ENCODE data around the gene SPIRE1.

SPIRE1 gene

DNA sequence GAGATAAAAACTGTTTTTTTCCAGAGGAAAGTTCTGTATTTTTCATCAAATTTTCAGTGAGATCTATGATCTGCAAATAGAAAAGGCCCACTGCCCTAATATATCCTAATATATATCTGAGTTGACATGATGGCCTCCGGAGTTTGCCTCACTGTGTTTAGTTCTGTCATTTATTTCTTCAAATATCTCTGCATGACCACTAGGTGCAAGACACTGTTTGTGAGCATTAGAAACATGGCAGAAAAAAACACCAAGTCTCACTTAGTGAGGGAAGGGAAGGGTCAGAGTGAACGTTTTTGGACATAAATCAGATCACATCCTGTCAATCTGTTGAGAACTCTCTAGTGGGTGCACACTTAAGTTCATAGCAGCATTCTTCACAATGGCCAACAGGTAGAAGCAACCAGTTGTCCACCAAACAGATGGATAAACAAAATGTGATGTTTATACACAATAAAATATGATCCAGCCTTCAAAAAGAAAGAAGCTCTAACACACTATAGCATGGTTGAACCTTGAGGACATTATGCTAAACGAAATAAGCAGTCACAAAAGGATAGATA is 53.4 kb downstream of the SPIRE1 start:
- Mint-ChIP-seq H3K27me3 (no peaks in the 10 kb centered on the region), H3K4me1 (ENCODE audit: low read depth) (peaks cover 43% of the 10 kb centered on the region), H3K4me3 (no peak overlapping the region), H3K27ac (no peak overlapping the region), H3K9me3 (no peaks in the 10 kb centered on the region), H3K36me3 (ENCODE audit: low read depth) (no peaks in the 10 kb centered on the region)
- intact Hi-C loops (cut with micrococcal nuclease) = loop anchor here (5.0 kb wide), 1 partner anchor 53 kb away; the partner anchor contains the start of gene SPIRE1

DNA sequence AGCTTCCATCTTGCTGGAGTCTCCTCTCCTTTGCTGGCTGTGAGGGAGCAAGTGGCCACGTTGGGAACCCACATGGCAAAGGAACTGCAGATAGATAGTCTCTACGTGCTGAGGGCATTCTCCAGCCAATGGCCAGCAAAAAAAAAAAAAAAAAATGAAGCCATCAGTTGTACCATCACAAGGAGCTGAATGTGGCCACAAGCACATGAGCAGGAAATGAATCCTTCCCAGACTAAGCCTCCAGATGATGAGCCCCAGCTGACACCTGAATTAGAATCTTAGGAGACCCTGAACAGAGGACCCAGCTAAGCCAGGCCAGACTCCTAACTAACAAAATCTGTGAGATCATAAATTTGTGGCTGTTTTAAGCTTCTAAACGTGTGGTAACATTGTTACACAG is 57.9 kb downstream of the SPIRE1 start:
- peaks cover 43% of the 10 kb centered on the region for H3K4me1 Mint-ChIP-seq (ENCODE audit: low read depth)
- intact Hi-C loops (cut with micrococcal nuclease) = no loop called here
- H3K27ac Mint-ChIP-seq = no peak overlapping the region

DNA sequence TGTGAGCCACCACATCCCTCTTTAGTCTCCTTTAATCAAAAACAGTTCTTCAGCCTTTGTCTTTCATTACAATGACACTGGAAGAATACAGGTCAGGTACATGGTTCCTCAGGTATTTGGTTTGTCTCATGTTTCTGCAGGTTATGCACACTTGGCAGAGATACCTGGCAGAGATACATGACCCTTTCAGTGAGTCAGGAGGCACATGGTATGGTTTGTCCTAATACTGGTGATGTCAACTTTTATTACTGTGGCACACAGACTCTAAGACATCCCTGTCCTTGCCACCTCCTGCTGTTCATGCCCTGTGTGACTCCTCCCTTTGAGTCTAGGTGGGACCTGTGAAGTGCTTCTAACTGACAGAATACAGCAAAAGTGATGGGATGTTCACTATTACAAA is 58.4 kb downstream of the SPIRE1 start:
- no peaks in the 10 kb centered on the region for H3K27me3 Mint-ChIP-seq
- no peak overlapping the region for H3K4me3 Mint-ChIP-seq
- no peaks in the 10 kb centered on the region for H3K9me3 Mint-ChIP-seq
- H3K4me1 Mint-ChIP-seq (ENCODE audit: low read depth) = peaks cover 42% of the 10 kb centered on the region
- intact Hi-C loops (cut with micrococcal nuclease) = no loop called here
- H3K27ac Mint-ChIP-seq = no peak overlapping the region
- no peaks in the 10 kb centered on the region for H3K36me3 Mint-ChIP-seq (ENCODE audit: low read depth)

More for the DNA sequence above, 57.9 kb downstream of the SPIRE1 start:
- H3K9me3 Mint-ChIP-seq = no peaks in the 10 kb centered on the region
- no peak overlapping the region for H3K4me3 Mint-ChIP-seq
- no peaks in the 10 kb centered on the region for H3K36me3 Mint-ChIP-seq (ENCODE audit: low read depth)
- no peaks in the 10 kb centered on the region for H3K27me3 Mint-ChIP-seq

GRCh38 chr18:12598181-12598930 is 59.6 kb downstream of the SPIRE1 start:
- Mint-ChIP-seq H3K27me3 (no peaks in the 10 kb centered on the region), H3K27ac (no peak overlapping the region), H3K4me3 (no peak overlapping the region), H3K36me3 (ENCODE audit: low read depth) (no peaks in the 10 kb centered on the region), H3K9me3 (no peaks in the 10 kb centered on the region), H3K4me1 (ENCODE audit: low read depth) (peaks cover 37% of the 10 kb centered on the region)
- intact Hi-C loops (cut with micrococcal nuclease) = no loop called here

GRCh38 chr18:12597760-12598159 is 60.1 kb downstream of the SPIRE1 start:
- no peak overlapping the region for H3K4me3 Mint-ChIP-seq
- H3K36me3 Mint-ChIP-seq (ENCODE audit: low read depth) = no peaks in the 10 kb centered on the region
- H3K27me3 Mint-ChIP-seq = no peaks in the 10 kb centered on the region
- no peak overlapping the region for H3K27ac Mint-ChIP-seq
- intact Hi-C loops (cut with micrococcal nuclease) = no loop called here
- H3K9me3 Mint-ChIP-seq = no peaks in the 10 kb centered on the region
- peaks cover 37% of the 10 kb centered on the region for H3K4me1 Mint-ChIP-seq (ENCODE audit: low read depth)

DNA sequence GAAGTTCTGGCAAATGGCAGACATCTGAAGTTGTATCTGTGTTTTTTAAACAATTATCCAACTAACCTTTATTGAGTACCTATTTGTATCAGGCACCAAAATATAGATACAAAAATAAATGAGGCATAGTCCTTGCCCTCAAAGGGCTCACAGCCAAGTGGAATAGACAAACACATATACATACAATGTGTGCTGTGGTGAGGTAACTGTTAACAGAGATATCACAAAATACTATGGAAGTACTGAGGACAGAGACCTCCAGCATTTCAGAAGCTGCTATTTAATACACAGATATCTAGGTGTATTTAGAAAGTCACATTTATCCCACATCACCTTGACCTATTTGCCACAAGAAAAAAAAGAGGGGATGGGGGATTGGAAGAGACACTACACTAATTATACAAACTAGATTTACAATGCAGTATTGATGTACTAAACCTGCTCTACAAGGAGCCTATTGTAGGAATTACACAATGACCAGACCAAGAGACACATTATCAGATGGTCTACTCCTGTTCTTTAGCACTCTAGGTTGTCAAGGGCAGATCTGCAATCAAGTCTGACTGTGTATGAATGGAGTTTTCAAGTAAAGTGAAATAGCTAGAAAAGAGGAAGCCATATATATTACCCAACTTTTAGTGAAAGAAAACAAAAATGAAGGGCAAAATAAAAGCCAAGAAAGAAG is 62.2 kb downstream of the SPIRE1 start:
- Mint-ChIP-seq H3K27ac (peak overlapping the region; percentile 61), H3K9me3 (no peaks in the 10 kb centered on the region), H3K36me3 (ENCODE audit: low read depth) (no peaks in the 10 kb centered on the region), H3K4me1 (ENCODE audit: low read depth) (peaks cover 30% of the 10 kb centered on the region), H3K4me3 (no peak overlapping the region), H3K27me3 (no peaks in the 10 kb centered on the region)
- intact Hi-C loops (cut with micrococcal nuclease) = no loop called here

GRCh38 chr18:12593866-12594265 is 64.0 kb downstream of the SPIRE1 start:
- H3K36me3 Mint-ChIP-seq (ENCODE audit: low read depth) = no peaks in the 10 kb centered on the region
- intact Hi-C loops (cut with micrococcal nuclease) = no loop called here
- H3K27ac Mint-ChIP-seq = no peak overlapping the region
- peaks cover 25% of the 10 kb centered on the region for H3K4me1 Mint-ChIP-seq (ENCODE audit: low read depth)
- H3K27me3 Mint-ChIP-seq = no peaks in the 10 kb centered on the region
- H3K9me3 Mint-ChIP-seq = no peaks in the 10 kb centered on the region
- H3K4me3 Mint-ChIP-seq = no peak overlapping the region

DNA sequence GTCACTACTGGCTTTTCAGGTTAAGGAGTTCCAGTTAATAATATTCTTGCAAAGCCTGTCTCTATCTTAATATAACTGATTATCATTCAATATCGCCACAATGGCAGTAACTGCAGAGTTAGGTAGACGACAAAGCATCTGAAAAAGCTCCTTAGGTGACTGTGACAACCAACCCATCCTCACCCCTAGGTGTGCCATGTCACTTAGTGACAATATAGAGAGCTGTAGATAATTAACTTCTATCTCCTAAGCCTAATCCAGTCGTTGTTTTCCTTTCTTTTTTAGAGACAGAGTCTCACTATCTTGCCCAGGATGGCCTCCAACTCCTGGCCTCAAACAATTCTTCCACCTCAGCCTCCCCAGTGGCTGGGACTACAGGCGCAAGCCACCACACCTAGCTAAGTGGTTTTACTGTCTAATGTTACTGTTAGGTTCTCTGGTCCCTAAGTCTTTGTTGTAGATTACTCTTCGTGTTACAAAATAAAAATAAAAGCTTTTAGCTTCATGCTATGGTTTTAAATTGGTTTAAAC is 65.2 kb downstream of the SPIRE1 start:
- no peaks in the 10 kb centered on the region for H3K9me3 Mint-ChIP-seq
- no peaks in the 10 kb centered on the region for H3K36me3 Mint-ChIP-seq (ENCODE audit: low read depth)
- H3K27ac Mint-ChIP-seq = no peak overlapping the region
- intact Hi-C loops (cut with micrococcal nuclease) = no loop called here
- no peaks in the 10 kb centered on the region for H3K27me3 Mint-ChIP-seq
- peaks cover 20% of the 10 kb centered on the region for H3K4me1 Mint-ChIP-seq (ENCODE audit: low read depth)
- no peak overlapping the region for H3K4me3 Mint-ChIP-seq

DNA sequence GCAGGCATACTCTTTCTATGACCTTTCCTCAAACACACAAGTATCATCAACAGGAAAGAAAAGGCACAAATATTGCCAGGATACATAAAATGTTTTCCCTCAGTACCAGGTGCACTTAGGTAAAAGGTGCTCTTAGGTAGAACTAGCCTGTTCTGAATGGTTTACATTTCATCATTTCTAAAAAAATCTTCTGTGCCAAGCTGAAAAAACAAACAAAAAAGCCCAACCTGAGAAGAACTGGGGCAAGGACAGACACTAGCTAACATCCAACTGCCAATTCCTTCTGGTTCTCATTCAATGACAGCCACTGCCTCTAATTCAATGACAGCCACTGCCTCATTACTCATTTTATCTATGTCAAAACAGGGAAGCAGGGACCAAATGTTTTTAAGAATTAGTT is 68.5 kb downstream of the SPIRE1 start:
- no peaks in the 10 kb centered on the region for H3K4me1 Mint-ChIP-seq (ENCODE audit: low read depth)
- H3K9me3 Mint-ChIP-seq = no peaks in the 10 kb centered on the region
- no peaks in the 10 kb centered on the region for H3K27me3 Mint-ChIP-seq
- H3K4me3 Mint-ChIP-seq = no peak overlapping the region
- intact Hi-C loops (cut with micrococcal nuclease) = loop anchor here (10.0 kb wide), 1 partner anchor 45 kb away; no protein-coding TSS in a partner anchor
- H3K36me3 Mint-ChIP-seq (ENCODE audit: low read depth) = no peaks in the 10 kb centered on the region
- no peak overlapping the region for H3K27ac Mint-ChIP-seq

DNA sequence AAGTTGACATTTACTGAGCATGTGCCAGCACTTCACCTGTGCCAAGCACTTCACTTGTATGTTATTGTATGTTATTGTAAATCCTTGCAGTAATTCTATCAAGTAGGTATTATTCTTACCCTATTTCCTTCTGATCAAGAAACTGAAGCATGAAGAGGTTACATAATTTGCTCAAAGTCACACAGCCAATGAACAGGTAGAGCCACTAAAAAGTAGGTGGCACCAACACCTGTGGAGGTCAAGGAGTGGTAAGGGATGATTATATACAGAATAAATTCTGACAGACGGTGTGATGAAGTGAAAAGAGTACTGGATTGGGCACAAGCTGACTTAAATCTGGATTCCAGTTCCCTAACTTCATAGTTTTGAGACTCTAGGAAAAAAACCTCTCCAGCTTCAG is 71.0 kb downstream of the SPIRE1 start:
- Mint-ChIP-seq H3K4me1 (ENCODE audit: low read depth) (no peaks in the 10 kb centered on the region), H3K36me3 (ENCODE audit: low read depth) (no peaks in the 10 kb centered on the region), H3K4me3 (no peak overlapping the region), H3K27me3 (no peaks in the 10 kb centered on the region), H3K9me3 (no peaks in the 10 kb centered on the region), H3K27ac (no peak overlapping the region)
- intact Hi-C loops (cut with micrococcal nuclease) = loop anchor here (10.0 kb wide), 1 partner anchor 48 kb away; no protein-coding TSS in a partner anchor

DNA sequence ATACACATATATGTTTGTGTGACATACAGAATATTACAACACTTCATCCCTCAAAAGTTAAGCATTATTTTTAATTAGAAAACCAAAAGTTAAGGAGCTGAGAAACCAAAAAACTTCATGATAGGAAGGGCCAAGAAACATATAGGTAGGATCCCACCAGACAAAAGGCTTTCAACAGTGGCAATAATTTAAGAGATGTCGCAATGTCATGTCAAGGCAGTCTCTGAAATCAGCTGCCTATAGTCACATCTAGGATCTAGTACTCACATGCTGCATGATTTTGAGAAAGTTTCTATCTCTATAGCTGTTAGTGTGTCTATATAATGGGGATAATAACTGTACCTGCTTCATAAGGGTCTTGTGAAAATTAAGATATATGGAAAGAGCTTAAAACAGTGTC is 72.7 kb downstream of the SPIRE1 start:
- Mint-ChIP-seq H3K9me3 (no peaks in the 10 kb centered on the region), H3K27me3 (no peaks in the 10 kb centered on the region), H3K36me3 (ENCODE audit: low read depth) (no peaks in the 10 kb centered on the region), H3K4me1 (ENCODE audit: low read depth) (peaks cover 5% of the 10 kb centered on the region), H3K4me3 (no peak overlapping the region), H3K27ac (no peak overlapping the region)
- intact Hi-C loops (cut with micrococcal nuclease) = loop anchor here (10.0 kb wide), 1 partner anchor 50 kb away; no protein-coding TSS in a partner anchor

- H3K27ac Mint-ChIP-seq = no peak overlapping the region
- no peaks in the 10 kb centered on the region for H3K27me3 Mint-ChIP-seq
- peaks cover 10% of the 10 kb centered on the region for H3K4me1 Mint-ChIP-seq (ENCODE audit: low read depth)
- H3K4me3 Mint-ChIP-seq = no peak overlapping the region
- intact Hi-C loops (cut with micrococcal nuclease) = loop anchor here (10.0 kb wide), 1 partner anchor 54 kb away; no protein-coding TSS in a partner anchor
- H3K9me3 Mint-ChIP-seq = no peaks in the 10 kb centered on the region
- no peaks in the 10 kb centered on the region for H3K36me3 Mint-ChIP-seq (ENCODE audit: low read depth)
These were observed 77.1 kb downstream of the SPIRE1 start for GRCh38 chr18:12580630-12581342.

GRCh38 chr18:12579775-12580174 is 78.1 kb downstream of the SPIRE1 start:
- Mint-ChIP-seq H3K36me3 (ENCODE audit: low read depth) (no peaks in the 10 kb centered on the region), H3K4me1 (ENCODE audit: low read depth) (peaks cover 14% of the 10 kb centered on the region), H3K4me3 (no peak overlapping the region), H3K27ac (no peak overlapping the region), H3K27me3 (no peaks in the 10 kb centered on the region), H3K9me3 (no peaks in the 10 kb centered on the region)
- intact Hi-C loops (cut with micrococcal nuclease) = loop anchor here (10.0 kb wide), 1 partner anchor 55 kb away; no protein-coding TSS in a partner anchor
